Tibial nerve (tissue), 3 donors: ENCODE results near the gene ANO4.

Source experiments
- CTCF ChIP-seq, 5 experiments: fragments of 200-600 bp in 3 of 5; fragments of 450-650 bp in 2 of 5; sonication (generic) in 3 of 5; IDR thresholded peaks; one replicate each; pipeline ENCODE4 v1.5.1; 2016 to 2019; ENCODE audit warnings: antibody characterized with exemption in 5 of 5, mild to moderate bottlenecking in 3 of 5, moderate library complexity in 2 of 5
- POLR2A ChIP-seq, 2 donors: fragments of 450-650 bp; IDR thresholded peaks; one replicate each; pipeline ENCODE4 v1.6.1; 2017; ENCODE audit warnings: antibody characterized with exemption in 2 of 2, mild to moderate bottlenecking in 2 of 2, moderate library complexity in 2 of 2

- TF ChIP-seq POLR2A (IDR thresholded peaks at IDR 0.05) (no peak), CTCF (IDR thresholded peaks at IDR 0.05) (no peak)
These were observed 109.7 kb downstream of the ANO4 start for GRCh38 chr12:100904270-100904669.
